SW 1271 (cell line): ENCODE results near the gene SLC22A23.

Source experiments
- DNase-seq, 2 experiments: peaks; one replicate each; lab custom pipeline; 2025; lab: John Stamatoyannopoulos, UW

SLC22A23 gene

GRCh38 chr6:3299221-3299620, 157.6 kb downstream of the SLC22A23 start:
- DNase-seq, result no peak

DNA sequence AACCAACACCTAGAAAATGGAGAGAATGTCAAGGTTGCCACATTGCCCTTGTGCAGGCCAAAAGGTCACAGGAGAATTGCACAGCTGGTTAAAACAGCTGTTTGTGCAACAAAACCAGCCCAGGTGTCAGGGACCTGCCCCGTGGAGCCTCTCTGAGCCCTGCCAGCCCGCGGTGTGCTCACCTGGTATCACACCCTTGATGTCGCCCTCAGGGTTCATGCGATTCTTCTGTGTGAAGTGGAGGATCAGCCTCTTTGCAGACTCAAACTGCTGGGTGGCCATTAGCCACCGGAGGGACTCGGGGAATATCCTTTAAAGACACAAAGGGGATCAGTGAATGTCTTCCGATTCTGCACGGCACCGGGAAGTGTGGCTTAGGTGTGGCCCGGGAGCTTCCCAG, 158.9 kb downstream of the SLC22A23 start:
- DNase-seq, result no peak

DNA sequence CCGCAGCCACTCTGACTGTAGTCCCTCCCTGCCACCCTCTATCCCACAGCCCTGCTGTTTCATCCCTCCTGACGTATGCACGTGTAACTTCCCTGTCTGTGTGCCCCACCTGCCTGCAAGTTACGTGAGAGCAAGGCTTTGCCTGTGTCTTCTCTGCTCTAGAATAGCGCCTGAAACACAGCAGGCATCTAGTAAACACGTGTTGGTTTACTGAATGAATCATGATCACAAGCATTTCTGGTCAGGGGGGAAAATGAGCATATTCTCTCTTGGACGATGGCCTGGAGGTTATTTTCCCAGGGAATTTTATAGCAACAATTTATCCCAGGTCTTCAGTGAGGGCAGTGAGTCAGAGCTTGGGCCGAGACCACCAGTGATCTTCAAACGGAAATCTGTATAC, 159.8 kb downstream of the SLC22A23 start:
- DNase-seq, result no peak

DNA sequence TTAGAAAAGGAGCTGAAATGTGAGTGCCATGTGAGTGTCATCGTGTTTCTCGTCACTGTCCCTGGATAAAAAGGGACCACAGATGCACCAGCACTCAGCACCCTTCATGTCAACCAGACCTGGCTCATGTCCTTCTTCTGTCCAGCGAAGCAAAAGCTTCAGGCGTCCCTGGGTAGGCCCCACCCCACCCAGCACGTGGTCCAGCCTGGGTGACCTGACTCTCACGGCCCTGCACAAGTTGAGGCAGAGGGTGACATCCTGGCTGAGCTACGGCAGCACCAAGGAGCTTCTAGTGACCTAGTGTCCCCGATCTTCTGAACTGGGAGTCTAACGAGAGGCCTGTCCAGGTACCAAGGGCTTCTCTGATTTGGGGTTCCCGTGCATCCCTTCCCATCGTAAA, 160.3 kb downstream of the SLC22A23 start:
- DNase-seq, result no peak

GRCh38 chr6:3296078-3296477, 160.8 kb downstream of the SLC22A23 start:
- no peak for DNase-seq

DNA sequence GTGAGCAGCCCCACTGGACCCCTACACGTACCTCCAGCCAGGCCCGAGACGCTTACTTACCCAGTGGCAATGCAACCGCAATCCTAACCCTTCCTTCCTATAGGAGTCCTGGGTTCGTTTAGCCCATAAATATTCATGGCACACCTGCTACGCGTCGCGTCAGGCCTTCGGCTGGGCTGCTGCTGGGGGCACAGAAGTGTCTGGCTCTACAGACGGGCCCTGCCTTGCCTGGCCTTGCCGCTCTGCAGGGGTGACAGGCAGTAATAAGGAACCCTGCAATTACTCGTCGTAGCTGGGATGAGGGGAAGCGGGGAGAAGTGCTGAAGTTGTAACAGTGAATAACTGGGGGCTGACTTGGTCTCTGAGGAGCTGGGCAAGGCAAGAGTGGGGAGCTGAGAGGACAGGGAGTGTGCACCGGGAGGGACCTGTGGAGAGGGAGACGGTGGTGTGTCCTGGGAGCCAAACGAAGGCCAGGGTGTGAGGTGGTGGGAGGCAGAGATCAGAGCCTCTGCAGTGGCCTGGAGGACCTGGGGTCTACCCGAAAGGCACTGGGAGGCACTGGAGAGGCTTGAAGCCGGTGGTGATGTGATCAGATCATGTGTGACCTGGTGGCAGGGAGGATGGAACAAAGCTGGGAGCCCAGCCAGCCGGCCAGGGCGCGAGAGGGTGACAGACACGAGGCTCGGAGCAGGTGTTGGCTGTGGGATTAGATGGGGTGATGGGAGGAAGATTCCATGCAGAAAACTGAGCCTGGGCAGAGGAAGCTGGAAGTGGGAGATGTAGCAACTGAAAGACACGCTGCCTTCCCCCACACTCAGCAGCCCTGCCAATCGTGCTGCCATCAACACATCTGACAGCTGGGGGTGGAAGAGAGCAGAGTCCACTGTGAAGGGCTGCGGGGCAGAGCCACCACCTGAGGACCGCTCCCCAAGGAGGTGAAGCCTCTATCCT, 161.7 kb downstream of the SLC22A23 start:
- DNase-seq, result no peak

GRCh38 chr6:3294396-3294795, 162.5 kb downstream of the SLC22A23 start:
- no peak for DNase-seq

- DNase-seq, result no peak
Observed at GRCh38 chr6:3293271-3294155, 163.3 kb downstream of the SLC22A23 start.

- DNase-seq, result no peak
Observed at GRCh38 chr6:3292431-3293197, 164.2 kb downstream of the SLC22A23 start.

DNA sequence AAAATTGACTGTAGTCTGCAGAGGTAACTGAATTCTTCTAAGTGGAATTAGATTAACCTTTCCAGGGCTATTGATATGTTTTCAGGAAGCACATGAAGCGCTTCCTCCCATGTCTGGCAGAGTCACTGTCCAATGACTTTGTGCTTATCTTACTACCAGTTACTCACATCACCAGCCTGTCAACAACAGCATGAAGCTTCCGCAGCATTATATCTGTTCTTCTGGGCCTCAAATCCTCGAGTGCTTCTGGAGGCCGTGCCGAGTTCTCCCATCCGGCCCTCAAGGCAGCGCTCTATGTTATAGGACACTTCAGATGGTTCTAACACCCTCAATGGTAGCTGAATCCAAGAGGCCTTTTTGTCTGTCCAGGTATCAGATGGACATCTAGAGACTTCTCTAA, 164.9 kb downstream of the SLC22A23 start:
- no peak for DNase-seq

DNA sequence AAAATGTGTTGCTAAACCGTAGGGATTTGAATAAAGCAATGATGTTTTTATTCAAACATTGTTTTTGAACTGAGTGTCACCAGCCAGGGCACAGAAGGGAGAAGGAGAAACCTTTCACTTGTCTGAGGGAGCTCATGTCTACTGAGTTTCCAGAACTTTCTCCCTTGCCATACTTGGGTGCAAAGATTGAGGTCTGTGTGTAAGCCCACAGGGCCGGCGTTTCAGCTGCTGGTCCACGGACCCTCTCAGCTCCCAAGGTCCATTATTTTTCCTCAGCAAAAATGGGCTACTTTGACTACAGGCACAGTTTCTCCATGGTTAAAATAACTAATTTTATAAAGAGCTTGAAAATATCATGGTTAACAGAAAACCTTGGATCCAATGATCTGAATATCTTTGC, 165.5 kb downstream of the SLC22A23 start:
- no peak for DNase-seq

DNA sequence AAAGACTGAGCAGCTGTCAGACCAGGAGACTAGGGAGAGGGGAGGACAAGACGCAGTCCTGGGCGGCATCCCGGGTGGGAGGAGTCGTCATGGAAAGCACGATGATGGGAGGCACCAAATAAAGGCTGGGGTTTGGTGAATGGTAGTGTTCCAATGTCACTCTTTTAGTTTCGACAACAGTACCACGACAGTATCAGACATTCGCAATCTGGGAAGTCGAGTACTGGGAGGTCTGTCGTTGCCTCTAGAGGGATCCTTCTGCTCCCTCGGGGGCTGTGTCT, 166.0 kb downstream of the SLC22A23 start:
- DNase-seq, result no peak

DNA sequence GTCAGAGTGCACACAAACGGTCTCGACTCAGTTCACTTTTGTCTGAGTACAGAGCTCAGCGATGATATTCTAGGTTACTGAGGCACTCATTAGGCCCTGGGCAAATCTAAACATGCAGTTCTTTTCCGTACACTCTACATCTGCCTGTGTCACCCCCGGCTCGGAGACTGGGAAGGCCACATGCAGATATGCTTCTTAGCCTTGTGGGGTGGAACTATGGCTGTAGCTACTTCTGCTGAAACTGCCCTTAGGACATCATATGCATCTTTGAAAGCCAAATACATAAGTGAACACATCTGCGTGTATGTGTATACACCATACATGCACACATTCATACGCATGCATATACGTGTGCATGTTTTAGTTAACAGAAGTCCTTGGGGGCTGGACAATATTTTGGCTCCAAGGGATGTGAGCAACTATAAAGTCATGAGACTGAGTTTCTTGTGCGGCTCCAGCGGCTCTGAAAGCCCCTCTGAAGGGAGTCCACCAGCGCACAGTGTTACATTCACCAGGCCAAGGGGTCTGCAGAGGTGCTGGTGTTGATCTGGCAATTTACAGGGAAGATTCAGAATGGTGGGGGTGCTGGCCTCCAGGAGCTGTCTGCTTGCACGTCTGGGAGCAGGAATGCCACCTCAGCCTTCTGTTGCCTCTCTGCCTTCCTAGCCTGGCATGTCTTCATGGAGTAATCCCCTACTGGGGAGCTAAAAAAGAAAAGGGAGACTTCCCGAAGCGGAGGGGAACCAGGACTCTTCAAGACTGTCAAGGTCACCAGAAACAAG, 166.5 kb downstream of the SLC22A23 start:
- no peak for DNase-seq

DNA sequence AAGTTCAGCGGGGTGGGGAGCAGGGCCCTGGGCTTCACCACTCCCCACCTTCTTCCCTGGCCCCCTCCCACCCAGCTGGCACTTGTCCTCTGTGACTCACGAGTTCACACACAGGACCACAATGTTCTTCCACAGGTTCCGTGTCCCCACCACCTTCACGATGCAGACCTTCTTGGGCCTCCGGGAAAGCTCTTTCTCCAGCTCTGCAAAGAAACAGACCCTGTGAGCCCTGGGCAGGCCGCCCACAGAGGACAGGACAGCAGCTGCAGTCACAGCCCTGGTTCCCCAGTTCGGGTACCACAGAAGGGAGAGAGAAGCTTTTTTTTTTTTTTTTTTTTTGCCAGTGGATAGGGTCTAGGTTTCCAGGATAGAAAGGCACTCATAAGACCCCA, 167.2 kb downstream of the SLC22A23 start:
- DNase-seq, result no peak

DNA sequence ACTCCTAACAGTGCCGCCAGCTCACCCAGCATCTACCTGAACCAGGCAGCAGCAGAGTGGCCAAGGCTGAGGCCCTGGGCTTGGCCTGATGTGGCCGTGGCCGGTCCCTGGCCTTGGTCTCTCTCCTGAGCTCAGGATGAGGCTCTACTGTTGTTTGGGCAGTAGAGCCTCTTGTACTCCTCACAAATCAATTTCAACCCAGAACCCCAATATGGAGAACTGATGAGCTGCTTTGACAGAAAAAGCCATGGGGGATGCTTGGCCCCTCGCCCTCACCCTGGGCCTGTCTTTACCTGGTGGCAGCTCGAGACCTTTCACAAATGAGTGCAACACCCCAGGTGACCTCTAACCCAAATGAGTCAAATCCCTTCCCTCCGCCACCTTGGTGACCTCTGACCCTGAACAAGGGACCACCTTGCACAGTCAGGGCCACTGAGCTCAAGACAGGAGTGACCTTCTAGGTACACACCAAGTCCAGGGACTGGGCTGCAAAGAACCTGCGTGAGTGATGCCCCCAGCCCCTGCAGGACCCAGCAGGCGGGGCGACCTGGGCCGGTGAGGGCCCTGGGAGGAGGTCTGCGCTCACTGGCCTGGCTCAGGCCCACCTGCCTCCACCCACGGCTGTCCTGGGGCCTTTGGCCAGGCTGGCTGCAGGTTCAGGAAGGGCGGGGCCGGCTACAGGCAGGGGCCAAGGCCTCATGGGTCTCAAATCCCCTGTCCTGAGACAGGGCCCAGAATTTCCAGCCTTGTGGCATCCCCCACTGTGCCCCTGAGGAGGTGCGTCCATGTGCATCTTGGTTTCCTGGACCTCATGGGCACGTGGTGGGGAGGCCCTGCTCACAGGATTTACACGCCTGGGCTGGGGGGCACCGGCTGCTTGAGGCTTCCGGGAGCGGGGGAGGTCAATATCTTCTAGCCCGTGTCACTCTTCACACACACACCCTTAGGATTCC, 167.9 kb downstream of the SLC22A23 start:
- no peak for DNase-seq

GRCh38 chr6:3287976-3288707, 168.7 kb downstream of the SLC22A23 start:
- DNase-seq, result no peak

DNA sequence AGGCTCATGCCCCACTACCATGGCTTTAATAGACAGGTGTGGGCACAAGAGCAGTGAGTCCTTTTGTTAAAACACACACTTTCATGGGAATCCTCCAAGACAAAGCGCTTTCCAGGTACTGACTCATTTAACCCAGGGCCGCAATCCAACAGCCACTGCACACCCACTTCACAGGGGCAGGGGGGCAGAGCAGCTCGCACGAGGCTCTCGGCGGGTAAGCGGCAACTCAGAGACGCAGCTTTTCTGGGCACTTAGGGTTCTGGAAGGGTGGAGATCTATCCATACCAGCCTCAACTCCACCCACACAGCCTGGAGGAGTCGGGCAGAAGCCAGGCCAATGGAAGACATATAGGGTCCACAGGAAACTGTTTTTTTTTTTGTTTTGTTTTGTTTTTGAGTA, 169.5 kb downstream of the SLC22A23 start:
- no peak for DNase-seq

GRCh38 chr6:3286641-3287171, 170.1 kb downstream of the SLC22A23 start:
- DNase-seq, result no peak

- no peak for DNase-seq
Observed at GRCh38 chr6:3285732-3286131, 171.1 kb downstream of the SLC22A23 start.
